GM21529 (cell line): ENCODE data around the gene TEKT2.

Experiments used
- ATAC-seq: cut with Tn5 transposase; IDR thresholded peaks from one replicate; pipeline ENCODE4 v1.9.1; 2021; ENCODE audit not compliant: unreplicated experiment

The TEKT2 gene, protein sequence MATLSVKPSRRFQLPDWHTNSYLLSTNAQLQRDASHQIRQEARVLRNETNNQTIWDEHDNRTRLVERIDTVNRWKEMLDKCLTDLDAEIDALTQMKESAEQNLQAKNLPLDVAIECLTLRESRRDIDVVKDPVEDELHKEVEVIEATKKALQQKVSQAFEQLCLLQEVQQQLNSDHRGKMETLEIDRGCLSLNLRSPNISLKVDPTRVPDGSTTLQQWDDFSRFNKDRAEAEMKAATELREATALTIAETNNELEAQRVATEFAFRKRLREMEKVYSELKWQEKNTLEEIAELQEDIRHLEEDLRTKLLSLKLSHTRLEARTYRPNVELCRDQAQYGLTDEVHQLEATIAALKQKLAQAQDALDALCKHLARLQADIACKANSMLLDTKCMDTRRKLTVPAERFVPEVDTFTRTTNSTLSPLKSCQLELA

GRCh38 chr1:36083635-36084496, at the start of gene TEKT2:
TSS of gene TEKT2 (plus strand) at chr1:36084094. CDS start at chr1:36084922, 828 bp downstream.
- ATAC-seq, result no peak

GRCh38 chr1:36034692-36035091, 49.2 kb upstream of the TEKT2 start:
- ATAC-seq, result no peak

DNA sequence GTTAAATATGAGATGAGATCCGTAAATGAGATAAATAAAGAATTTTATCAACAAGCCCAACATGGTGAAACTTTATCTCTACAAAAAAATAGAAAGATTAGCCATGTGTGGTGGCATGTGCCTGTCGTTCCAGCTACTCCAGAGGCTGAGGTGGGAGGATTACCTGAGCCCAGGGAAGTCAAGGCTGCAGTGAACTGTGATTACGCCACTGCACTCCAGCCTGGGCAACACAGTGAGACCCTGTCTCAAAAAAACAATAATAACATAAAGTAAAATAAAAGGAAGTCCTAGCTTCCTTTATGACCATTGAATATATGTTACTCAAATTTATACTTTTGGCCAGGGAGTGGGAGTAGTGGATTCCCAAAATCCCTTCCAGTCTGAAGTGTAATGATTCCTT, 48.7 kb upstream of the TEKT2 start:
- ATAC-seq, result no peak

DNA sequence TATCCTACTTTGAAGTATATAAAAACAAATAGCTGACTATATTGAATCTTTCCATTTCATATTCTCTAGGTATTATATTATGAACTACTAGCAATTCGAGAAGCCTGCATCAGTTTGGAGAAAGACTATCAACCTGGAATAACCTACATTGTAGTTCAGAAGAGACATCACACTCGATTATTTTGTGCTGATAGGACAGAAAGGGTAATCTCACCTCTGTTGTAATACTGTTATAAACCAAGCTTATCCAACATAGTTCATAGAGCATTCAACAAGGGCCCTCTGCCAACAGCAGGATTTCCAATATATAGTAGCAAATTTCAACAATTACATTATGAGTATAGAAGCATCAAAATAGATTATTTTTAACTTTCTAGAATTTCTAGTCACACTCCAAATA, 43.7 kb upstream of the TEKT2 start:
- ATAC-seq, result no peak

DNA sequence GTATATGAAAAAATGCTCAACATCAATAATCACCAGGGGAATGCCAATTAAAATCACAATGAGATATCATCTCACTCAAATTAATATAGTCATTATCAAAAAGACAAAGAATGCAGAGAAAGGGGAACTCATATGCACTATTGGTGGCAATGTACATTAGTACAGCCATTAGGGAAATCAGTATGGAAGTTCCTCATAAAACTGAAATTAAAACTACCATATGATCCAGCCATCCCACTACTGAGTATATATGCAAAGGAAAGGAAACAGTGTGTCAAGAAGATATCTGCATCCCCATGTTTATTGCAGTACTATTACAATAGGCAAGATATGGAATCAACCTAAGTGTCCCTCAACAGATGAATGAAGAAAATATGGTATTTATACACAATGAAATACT, 32.1 kb upstream of the TEKT2 start:
- ATAC-seq, result no peak

- ATAC-seq, result no peak
These were observed 29.9 kb upstream of the TEKT2 start for GRCh38 chr1:36053978-36054377.

GRCh38 chr1:36055706-36056105, 28.2 kb upstream of the TEKT2 start:
- ATAC-seq, result no peak

GRCh38 chr1:36062315-36062714, 21.6 kb upstream of the TEKT2 start:
- ATAC-seq, result no peak

GRCh38 chr1:36067871-36068270, 16.0 kb upstream of the TEKT2 start:
- no peak for ATAC-seq

DNA sequence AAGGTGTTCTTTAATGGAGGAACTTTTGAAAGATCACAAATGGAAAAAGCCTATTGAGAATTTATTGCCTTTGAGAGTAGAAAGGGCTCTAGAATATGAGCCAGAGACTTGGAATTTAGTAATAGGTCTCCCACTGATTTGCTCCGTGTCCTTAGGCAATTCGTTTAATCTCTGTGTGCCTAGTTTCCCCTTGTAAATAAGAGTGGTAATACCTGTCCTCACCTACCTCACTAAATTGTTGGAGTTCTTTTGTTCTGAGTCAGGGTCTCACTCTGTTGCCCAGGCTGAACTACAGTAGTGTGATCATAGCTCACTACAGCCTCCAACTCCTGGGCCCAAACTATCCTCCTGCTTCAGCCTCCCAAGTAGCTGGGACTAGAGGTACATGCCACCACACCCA, 15.0 kb upstream of the TEKT2 start:
- no peak for ATAC-seq

- ATAC-seq, result no peak
These were observed 13.5 kb upstream of the TEKT2 start for GRCh38 chr1:36070349-36070748.

DNA sequence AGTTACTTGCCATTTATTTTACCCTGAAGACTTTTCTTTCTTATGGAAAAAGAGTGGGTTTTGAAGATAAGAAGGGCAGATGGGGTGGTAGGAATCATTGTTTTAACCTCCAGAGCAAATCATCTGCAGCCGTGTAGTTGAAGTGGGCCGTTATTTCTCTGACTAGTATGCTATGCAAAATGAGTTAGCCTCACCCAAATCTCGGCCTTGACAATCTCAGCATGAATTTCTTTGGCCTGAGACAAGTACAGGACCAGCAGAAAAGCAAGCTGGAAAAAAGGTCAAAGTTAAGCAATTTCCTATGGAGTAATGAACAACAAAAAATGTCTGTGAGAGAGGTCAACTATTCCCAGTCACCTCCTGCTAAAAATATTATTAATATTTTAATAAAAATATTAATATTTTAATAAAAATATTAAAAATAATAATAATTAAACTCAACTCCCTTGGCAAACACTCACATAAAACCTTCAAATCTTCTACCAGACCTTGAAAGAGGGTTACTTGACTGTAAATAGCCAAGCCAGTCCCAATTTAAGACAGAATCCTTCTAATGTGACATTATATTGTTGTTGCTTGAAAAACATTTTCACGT, 6.8 kb upstream of the TEKT2 start:
- no peak for ATAC-seq

GRCh38 chr1:36080236-36080635, 3.7 kb upstream of the TEKT2 start:
- ATAC-seq, result no peak

GRCh38 chr1:36080801-36081200, 3.1 kb upstream of the TEKT2 start:
- ATAC-seq, result no peak

DNA sequence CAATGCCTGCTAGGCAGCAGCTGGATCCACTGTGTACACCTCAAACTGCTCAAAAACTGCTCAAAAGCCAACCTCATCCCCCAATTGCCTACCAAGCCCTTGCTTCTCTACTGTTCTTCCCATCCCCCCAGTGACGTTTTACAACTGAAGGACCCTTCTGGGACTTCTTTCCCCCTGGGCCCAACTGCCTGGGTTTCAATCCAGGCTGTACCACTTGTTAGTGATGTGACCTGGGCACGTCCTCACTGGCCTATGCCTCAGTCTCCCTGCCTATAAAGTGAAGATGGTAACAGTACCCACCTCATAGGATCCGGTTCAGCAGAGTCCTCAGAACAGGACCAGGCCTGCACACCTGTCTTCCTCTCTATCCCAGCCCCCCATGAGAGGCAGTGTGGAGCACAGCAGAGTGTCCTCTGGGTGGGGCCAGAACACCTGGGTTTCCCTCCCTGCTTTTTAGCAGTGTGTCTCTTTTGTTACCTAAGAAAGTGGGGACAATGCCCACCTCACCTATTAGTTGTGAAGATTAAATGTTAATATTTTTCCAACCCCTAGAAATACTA, 1.9 kb upstream of the TEKT2 start:
- no peak for ATAC-seq

DNA sequence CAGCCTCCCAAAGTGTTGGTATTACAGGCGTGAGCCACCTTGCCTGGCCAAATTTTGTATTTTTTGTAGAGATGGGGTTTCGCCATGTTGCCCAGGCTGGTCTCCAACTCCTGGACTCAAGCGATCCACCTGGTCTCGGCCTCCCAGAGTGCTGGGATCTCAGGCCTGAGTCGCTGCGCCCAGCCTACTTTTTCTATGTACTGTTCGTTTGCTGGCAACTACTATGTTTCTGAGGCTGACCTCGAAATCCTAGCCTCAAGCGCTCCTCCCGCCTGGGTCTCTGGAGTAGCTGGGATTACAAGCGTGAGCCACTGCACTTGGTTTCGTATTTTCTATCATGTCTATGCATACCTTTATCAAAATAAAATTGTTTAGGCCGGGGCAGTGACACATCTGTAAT, 675 bp upstream of the TEKT2 start:
- no peak for ATAC-seq

DNA sequence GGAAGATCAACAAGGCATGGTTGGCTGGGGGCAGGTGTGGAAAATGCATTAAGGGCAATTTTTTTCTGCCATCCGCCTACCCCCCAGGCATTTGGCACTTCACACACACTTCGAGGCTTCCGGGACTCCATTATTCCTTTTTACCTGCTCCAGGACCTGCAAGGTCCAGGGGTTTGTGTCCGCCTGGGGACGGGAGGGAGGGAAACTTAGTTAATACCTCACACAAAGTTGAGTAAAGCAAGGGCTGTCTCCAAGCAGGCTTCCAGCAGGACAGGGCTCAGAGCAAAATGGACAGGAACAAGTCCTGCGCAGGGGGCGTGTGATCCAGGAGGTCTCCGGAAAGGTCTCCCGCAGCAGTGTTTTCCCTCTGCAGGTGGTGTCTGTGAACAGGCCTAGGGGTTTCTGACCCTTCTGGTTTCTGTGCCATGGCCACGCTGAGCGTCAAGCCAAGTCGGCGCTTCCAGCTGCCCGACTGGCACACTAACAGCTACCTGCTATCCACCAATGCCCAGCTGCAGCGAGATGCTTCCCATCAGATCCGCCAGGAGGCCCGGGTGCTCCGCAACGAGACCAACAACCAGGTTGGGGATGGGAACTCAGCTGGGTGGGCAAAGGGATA, 712 bp downstream of the TEKT2 start:
- ATAC-seq, result no peak

DNA sequence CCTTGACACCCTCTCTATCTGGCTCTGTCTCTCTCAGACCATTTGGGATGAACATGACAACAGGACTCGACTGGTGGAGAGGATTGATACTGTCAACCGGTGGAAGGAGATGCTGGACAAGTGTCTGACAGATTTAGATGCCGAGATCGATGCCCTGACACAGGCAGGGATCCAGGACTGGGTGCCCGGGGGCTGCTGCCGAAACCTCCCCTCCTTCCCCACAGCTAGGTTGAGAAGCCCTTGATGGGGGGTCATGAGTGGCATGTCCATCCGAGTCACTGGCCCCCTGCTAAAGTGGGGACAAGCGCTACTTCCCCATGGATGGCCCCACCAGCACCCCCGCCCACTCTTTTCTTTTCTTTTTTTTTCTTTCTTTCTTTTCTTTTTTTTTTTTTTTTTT, 1.2 kb downstream of the TEKT2 start:
- no peak for ATAC-seq

DNA sequence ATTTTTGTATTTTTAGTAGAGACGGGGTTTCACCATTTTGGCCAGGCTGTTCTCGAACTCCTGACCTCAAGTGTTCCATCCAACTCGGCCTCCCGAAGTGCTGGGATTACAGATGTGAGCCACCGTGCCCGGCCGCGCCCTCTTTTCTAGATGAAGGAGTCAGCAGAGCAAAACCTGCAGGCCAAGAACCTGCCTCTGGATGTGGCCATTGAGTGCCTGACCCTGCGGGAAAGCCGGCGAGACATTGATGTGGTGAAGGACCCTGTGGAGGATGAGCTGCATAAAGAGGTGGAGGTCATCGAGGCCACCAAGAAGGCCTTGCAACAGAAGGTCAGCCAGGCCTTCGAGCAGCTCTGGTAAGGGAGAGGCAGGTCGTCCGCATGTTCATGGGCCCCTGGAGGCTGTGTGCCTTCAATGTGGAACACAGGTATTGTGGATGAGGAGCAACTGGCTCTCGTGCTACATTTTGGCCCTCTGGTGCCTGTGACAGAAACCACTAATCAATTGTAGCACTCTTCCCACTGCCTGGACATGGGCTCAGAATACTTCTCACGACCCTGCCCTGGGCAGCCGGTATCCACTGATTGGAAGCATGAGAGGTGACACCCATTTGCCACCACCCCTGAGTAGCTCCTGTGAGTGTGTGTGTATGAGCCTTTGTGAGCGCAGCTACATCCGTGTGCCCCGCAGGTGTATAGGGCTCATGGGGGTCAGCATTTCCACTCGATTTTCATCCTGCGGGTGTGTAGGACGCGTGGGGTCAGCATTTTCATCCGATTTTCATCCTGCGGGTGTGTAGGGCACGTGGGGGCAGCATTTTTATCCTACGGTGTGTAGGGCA, 2.0 kb downstream of the TEKT2 start:
- ATAC-seq, result no peak
